OCI-LY1 (cell line): ENCODE measurements around the gene CPPED1.

ENCODE experiments used
- EZH2 ChIP-seq: fragments of 200-600 bp; sonication (generic), shearing (Covaris generic); IDR thresholded peaks from 2 replicates; pipeline ENCODE4 v1.8.0; 2017; ENCODE audit warnings: borderline replicate concordance, mixed run types, mild to moderate bottlenecking, antibody characterized with exemption, low read length, moderate library complexity, mixed read lengths
- TF ChIP-seq, protein P1 (sequence below): fragments of 200-600 bp; sonication (generic), shearing (Covaris generic); IDR thresholded peaks from 2 replicates; pipeline ENCODE4 v1.5.1; 2017; ENCODE audit warnings: mild to moderate bottlenecking, antibody characterized with exemption, low read length, moderate library complexity, mixed read lengths

- TF ChIP-seq, protein P1, sequence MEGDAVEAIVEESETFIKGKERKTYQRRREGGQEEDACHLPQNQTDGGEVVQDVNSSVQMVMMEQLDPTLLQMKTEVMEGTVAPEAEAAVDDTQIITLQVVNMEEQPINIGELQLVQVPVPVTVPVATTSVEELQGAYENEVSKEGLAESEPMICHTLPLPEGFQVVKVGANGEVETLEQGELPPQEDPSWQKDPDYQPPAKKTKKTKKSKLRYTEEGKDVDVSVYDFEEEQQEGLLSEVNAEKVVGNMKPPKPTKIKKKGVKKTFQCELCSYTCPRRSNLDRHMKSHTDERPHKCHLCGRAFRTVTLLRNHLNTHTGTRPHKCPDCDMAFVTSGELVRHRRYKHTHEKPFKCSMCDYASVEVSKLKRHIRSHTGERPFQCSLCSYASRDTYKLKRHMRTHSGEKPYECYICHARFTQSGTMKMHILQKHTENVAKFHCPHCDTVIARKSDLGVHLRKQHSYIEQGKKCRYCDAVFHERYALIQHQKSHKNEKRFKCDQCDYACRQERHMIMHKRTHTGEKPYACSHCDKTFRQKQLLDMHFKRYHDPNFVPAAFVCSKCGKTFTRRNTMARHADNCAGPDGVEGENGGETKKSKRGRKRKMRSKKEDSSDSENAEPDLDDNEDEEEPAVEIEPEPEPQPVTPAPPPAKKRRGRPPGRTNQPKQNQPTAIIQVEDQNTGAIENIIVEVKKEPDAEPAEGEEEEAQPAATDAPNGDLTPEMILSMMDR = no peak
- no peak for TF ChIP-seq EZH2
Observed at GRCh38 chr16:12773221-12773620, 30.5 kb downstream of the CPPED1 start.
